ENCODE measurements around the gene CD48. TPM values are rescaled to one million over a fixed set of nuclear protein-coding genes. Genes with fewer than 3 reads are reported as not detected.
A peak's percentile ranks its signal among the peaks of the same experiment; 100 is the strongest.

The CD48 gene
- total RNA-seq, 1 donor from 2014 or later = not detected

- H3K4me3 Mint-ChIP-seq (ENCODE audit: low read depth) = no peak overlapping the region
- H3K9me3 Mint-ChIP-seq (ENCODE audit: low read depth) = peaks cover 2% of the 10 kb centered on the region
- H3K36me3 Mint-ChIP-seq (ENCODE audit: insufficient read depth) = no peaks in the 10 kb centered on the region
- no peak for DNase-seq (ENCODE audit: low spot score, unreplicated experiment)
- H3K27me3 Mint-ChIP-seq = peaks cover 3% of the 10 kb centered on the region
- no peak overlapping the region for H3K27ac Mint-ChIP-seq
- TF ChIP-seq CTCF (IDR thresholded peaks at IDR 0.05; ENCODE audit: unreplicated experiment) = no peak
- H3K4me1 Mint-ChIP-seq (ENCODE audit: low read depth) = no peaks in the 10 kb centered on the region
Measured at GRCh38 chr1:160669276-160669675, 42.3 kb downstream of the CD48 start.

GRCh38 chr1:160667896-160668295 is 43.7 kb downstream of the CD48 start:
- H3K9me3 Mint-ChIP-seq (ENCODE audit: low read depth) = peaks cover 2% of the 10 kb centered on the region
- DNase-seq (ENCODE audit: low spot score, unreplicated experiment) = no peak
- TF ChIP-seq CTCF (IDR thresholded peaks at IDR 0.05; ENCODE audit: unreplicated experiment) = no peak
- no peaks in the 10 kb centered on the region for H3K4me1 Mint-ChIP-seq (ENCODE audit: low read depth)
- no peaks in the 10 kb centered on the region for H3K36me3 Mint-ChIP-seq (ENCODE audit: insufficient read depth)
- no peak overlapping the region for H3K4me3 Mint-ChIP-seq (ENCODE audit: low read depth)
- H3K27ac Mint-ChIP-seq = no peak overlapping the region
- peaks cover 3% of the 10 kb centered on the region for H3K27me3 Mint-ChIP-seq

GRCh38 chr1:160666079-160666442 is 45.6 kb downstream of the CD48 start:
- Mint-ChIP-seq H3K36me3 (ENCODE audit: insufficient read depth) (no peaks in the 10 kb centered on the region), H3K9me3 (ENCODE audit: low read depth) (peaks cover 2% of the 10 kb centered on the region), H3K4me1 (ENCODE audit: low read depth) (no peaks in the 10 kb centered on the region), H3K4me3 (ENCODE audit: low read depth) (no peak overlapping the region), H3K27me3 (peaks cover 3% of the 10 kb centered on the region), H3K27ac (no peak overlapping the region)
- no peak for TF ChIP-seq CTCF (IDR thresholded peaks at IDR 0.05; ENCODE audit: unreplicated experiment)
- no peak for DNase-seq (ENCODE audit: low spot score, unreplicated experiment)

- peak overlapping the region; percentile 3 for H3K27ac Mint-ChIP-seq
- H3K4me3 Mint-ChIP-seq (ENCODE audit: low read depth) = no peak overlapping the region
- H3K36me3 Mint-ChIP-seq (ENCODE audit: insufficient read depth) = no peaks in the 10 kb centered on the region
- H3K4me1 Mint-ChIP-seq (ENCODE audit: low read depth) = no peaks in the 10 kb centered on the region
- peaks cover under 1% of the 10 kb centered on the region for H3K27me3 Mint-ChIP-seq
- DNase-seq (ENCODE audit: low spot score, unreplicated experiment) = no peak
- peaks cover 7% of the 10 kb centered on the region for H3K9me3 Mint-ChIP-seq (ENCODE audit: low read depth)
- no peak for TF ChIP-seq CTCF (IDR thresholded peaks at IDR 0.05; ENCODE audit: unreplicated experiment)
Measured at GRCh38 chr1:160665330-160666078, 46.1 kb downstream of the CD48 start.

- no peak overlapping the region for H3K4me3 Mint-ChIP-seq (ENCODE audit: low read depth)
- H3K27me3 Mint-ChIP-seq = no peaks in the 10 kb centered on the region
- TF ChIP-seq CTCF (IDR thresholded peaks at IDR 0.05; ENCODE audit: unreplicated experiment) = no peak
- H3K4me1 Mint-ChIP-seq (ENCODE audit: low read depth) = no peaks in the 10 kb centered on the region
- H3K27ac Mint-ChIP-seq = no peak overlapping the region
- H3K9me3 Mint-ChIP-seq (ENCODE audit: low read depth) = peaks cover 13% of the 10 kb centered on the region
- DNase-seq (ENCODE audit: low spot score, unreplicated experiment) = no peak
- H3K36me3 Mint-ChIP-seq (ENCODE audit: insufficient read depth) = no peaks in the 10 kb centered on the region
Measured at GRCh38 chr1:160664573-160665051, 47.0 kb downstream of the CD48 start.

Data from progenitor cell of endocrine pancreas (in vitro differentiated cells).